Glomerular visceral epithelial cell (primary cell): Measurements from ENCODE around the gene ZNF747.
A peak's percentile ranks its signal among the peaks of the same experiment; 100 is the strongest.

Source experiments
- DNase-seq: peaks from one replicate; pipeline ENCODE4 v3.0.0-alpha.2; 2016; ENCODE audit errors: extremely low spot score

Gene ZNF747

GRCh38 chr16:30515275-30515674 is 19.4 kb downstream of the ZNF747 start:
- no peak for DNase-seq

- no peak for DNase-seq
Observed at GRCh38 chr16:30511509-30511908, 23.1 kb downstream of the ZNF747 start.

- DNase-seq = no peak
Observed at GRCh38 chr16:30510376-30510938, 24.2 kb downstream of the ZNF747 start.

- DNase-seq = no peak
Observed at GRCh38 chr16:30509081-30509765, 25.4 kb downstream of the ZNF747 start.

- no peak for DNase-seq
Observed at GRCh38 chr16:30503403-30504296, 31.0 kb downstream of the ZNF747 start.

- no peak for DNase-seq
Observed at GRCh38 chr16:30499284-30499683, 35.4 kb downstream of the ZNF747 start.

GRCh38 chr16:30494709-30495108 is 39.9 kb downstream of the ZNF747 start:
- no peak for DNase-seq

GRCh38 chr16:30493941-30494488 is 40.6 kb downstream of the ZNF747 start:
- DNase-seq = no peak

GRCh38 chr16:30491744-30492308 is 42.8 kb downstream of the ZNF747 start:
- peak; percentile 81 for DNase-seq

GRCh38 chr16:30491229-30491628 is 43.4 kb downstream of the ZNF747 start:
- no peak for DNase-seq

- DNase-seq = no peak
Observed at GRCh38 chr16:30490210-30490609, 44.4 kb downstream of the ZNF747 start.

GRCh38 chr16:30488764-30489605 is 45.7 kb downstream of the ZNF747 start:
- DNase-seq = no peak

- DNase-seq = peak; percentile 10
Observed at GRCh38 chr16:30485818-30486436, 48.7 kb downstream of the ZNF747 start.

- no peak for DNase-seq
Observed at GRCh38 chr16:30484887-30485286, 49.8 kb downstream of the ZNF747 start.

GRCh38 chr16:30482366-30482765 is 52.3 kb downstream of the ZNF747 start:
- no peak for DNase-seq

- no peak for DNase-seq
Observed at GRCh38 chr16:30481381-30481780, 53.3 kb downstream of the ZNF747 start.
